Measurements from ENCODE around the gene ID3. TPM values are rescaled to one million over a fixed set of nuclear protein-coding genes. Genes with fewer than 3 reads are reported as not detected.

ID3 gene
- total RNA-seq, 2 donors from 2014 or later: 145 to 357 TPM

DNA sequence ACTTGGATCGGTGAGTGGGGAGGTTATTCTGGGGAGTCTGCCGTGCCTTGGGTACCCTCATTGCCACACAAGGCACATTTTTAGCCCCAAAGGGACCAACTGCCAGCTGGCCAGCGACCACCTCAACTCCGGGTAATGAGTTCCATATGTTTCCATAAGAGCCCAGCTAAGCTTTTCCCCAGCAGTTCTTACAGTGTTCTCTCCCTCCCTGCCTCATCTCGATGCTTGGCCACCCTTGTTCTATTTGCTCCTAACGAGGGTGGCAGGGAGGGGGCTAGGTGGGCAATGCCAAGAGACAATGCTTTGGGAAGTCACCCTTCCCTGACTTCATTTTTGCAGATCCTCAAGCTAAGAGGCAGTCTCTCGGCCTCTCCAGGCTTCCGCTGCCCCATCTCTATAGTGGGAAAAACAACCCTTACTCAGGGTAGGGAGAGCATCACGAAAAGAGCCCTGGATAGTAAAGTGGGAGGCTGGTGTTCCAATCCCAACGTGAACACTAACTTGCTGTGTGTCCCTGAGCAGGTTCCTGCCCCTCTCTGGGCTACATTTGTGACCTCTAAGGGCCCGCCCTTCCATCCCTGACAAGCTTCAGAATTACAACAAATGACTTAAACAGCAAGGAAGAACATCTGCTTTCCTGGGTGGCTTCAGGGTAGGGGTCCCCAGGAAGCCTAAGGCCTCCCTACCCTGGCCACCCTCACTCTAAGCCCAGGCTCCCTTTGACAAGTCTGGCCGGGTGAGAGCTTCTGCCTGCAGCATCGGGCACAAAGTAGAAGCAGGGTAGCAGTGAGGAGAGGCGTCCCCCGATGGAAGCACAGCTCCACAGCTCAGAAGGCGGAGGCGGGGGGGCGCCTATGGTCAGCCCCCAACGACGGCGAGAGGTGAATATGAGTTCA lies 5.8 kb downstream of the ID3 start:
- H3K9me3 ChIP-seq: no peaks in the 10 kb centered on the region
- peaks cover 0 to 42% of the 10 kb centered on the region in 2 donors for H3K4me1 ChIP-seq
- no peaks in the 10 kb centered on the region for H3K27me3 ChIP-seq
- peaks cover 18% of the 10 kb centered on the region for H3K36me3 ChIP-seq
- DNase-seq (ENCODE audit: low spot score): no peak
- no peak overlapping the region for H3K4me3 ChIP-seq
- TF ChIP-seq, protein P1, sequence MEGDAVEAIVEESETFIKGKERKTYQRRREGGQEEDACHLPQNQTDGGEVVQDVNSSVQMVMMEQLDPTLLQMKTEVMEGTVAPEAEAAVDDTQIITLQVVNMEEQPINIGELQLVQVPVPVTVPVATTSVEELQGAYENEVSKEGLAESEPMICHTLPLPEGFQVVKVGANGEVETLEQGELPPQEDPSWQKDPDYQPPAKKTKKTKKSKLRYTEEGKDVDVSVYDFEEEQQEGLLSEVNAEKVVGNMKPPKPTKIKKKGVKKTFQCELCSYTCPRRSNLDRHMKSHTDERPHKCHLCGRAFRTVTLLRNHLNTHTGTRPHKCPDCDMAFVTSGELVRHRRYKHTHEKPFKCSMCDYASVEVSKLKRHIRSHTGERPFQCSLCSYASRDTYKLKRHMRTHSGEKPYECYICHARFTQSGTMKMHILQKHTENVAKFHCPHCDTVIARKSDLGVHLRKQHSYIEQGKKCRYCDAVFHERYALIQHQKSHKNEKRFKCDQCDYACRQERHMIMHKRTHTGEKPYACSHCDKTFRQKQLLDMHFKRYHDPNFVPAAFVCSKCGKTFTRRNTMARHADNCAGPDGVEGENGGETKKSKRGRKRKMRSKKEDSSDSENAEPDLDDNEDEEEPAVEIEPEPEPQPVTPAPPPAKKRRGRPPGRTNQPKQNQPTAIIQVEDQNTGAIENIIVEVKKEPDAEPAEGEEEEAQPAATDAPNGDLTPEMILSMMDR (IDR thresholded peaks at IDR 0.05): no peak
- peak overlapping the region; percentile 90 to 93 for H3K27ac ChIP-seq

DNA sequence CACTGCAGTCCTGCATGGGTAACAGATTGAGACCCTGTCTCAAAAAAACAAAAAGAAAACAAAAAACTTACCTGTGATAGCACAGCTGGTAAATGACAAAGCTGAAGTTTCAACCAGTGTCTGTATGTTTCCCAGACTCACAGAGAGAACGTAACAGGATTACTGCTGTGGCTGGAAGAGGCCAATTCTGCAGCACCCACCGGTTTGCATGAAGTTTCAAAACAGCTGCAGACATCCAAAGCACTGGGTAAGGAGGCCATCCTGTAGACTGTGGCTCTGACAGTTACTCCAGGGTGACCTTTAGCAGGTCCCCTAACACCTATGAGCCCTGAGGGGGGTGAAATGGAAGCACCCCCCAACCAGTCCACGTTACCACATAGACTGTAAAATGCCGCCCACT lies 7.5 kb downstream of the ID3 start:
- Histone ChIP-seq H3K27me3 (no peaks in the 10 kb centered on the region), H3K4me3 (no peak overlapping the region), H3K4me1 (peaks cover 0 to 47% of the 10 kb centered on the region in 2 donors), H3K27ac (no peak overlapping the region), H3K36me3 (peaks cover 1% of the 10 kb centered on the region), H3K9me3 (no peaks in the 10 kb centered on the region)
- DNase-seq (ENCODE audit: low spot score): no peak
- TF ChIP-seq, protein P1 (IDR thresholded peaks at IDR 0.05): no peak

DNA sequence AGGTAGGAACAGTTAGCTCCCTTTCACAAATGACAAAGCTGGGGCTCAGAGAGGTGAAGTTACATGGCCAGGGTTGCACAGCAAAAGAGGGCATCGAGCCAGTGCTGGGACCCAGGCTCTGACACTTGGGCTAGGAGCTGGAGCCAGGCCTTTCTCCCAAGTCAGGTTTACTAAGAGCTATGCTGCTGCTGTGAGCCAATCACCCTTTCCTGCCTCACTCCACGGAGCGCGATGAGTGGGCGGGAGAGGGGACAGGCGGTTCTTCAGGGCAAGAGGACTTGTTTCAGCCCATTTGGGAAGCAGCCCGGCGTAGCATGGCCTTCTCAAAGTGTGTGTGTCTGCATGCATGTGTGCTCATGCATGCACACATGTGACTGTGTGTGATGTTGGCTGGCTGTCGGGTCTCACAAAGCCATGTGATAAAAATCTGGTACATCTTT lies 10.6 kb downstream of the ID3 start:
- peak; percentile 85 for DNase-seq (ENCODE audit: low spot score)
- H3K27me3 ChIP-seq: no peaks in the 10 kb centered on the region
- peak overlapping the region; percentile 11 to 60 for H3K27ac ChIP-seq
- peaks cover 0 to 26% of the 10 kb centered on the region in 2 donors for H3K4me1 ChIP-seq
- no peak overlapping the region for H3K4me3 ChIP-seq
- H3K36me3 ChIP-seq: no peaks in the 10 kb centered on the region
- no peaks in the 10 kb centered on the region for H3K9me3 ChIP-seq
- TF ChIP-seq, protein P1 (IDR thresholded peaks at IDR 0.05): no peak

DNA sequence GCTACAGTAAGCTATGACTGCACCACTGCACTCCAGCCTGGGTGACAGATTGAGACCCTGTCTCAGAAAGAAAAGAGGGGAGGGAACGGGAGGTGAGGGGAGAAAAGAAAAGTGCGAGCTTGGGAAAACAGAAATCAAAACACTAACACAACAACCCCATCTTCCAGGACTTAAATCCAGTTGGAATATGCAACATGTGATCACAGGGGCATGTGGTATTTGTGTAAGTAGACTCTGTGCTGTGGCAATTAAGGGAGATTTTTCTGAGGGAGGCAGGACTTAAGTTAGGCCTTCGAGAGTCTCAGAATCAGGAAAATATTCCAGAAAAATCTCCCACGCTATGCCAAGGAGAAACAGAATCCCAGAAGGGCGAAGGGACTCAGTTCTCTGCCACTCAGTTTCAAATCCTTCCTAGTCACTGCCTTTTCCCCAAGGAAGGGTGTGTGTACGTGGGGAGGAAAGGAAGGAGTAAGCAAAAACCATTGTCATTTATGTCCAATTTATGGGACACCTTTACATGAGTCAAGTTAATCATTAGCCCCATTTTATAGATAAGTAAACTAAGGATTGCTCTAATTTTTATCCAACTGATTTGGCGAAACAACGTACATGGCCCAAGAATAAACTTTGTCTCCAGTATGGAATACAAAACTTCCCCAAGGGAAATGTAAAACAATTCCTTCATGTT lies 12.3 kb downstream of the ID3 start:
- DNase-seq (ENCODE audit: low spot score): no peak
- Histone ChIP-seq H3K27me3 (no peaks in the 10 kb centered on the region), H3K4me3 (no peak overlapping the region), H3K36me3 (no peaks in the 10 kb centered on the region), H3K4me1 (peaks cover 0 to 16% of the 10 kb centered on the region in 2 donors), H3K27ac (no peak overlapping the region), H3K9me3 (no peaks in the 10 kb centered on the region)
- TF ChIP-seq, protein P1 (IDR thresholded peaks at IDR 0.05): no peak

DNA sequence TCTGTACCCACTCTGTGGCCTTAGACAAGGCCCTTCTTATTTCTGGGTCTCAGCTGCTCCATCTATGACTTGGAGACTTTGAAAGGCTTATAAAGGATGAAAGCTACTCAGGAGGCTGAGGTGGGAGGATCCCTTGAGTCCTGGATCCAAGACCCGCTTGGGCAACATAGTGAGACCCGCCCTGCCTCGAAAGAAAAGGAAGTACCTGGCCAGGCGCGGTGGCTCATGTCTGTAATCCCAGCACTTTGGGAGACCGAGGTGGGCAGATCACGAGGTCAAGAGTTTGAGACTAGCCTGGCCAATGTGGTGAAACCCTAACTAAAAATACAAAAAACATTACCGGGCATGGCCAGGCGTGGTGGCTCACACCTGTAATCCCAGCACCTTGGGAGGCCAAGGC lies 13.4 kb downstream of the ID3 start:
- Histone ChIP-seq H3K27ac (no peak overlapping the region), H3K9me3 (no peaks in the 10 kb centered on the region), H3K27me3 (no peaks in the 10 kb centered on the region), H3K36me3 (no peaks in the 10 kb centered on the region), H3K4me3 (no peak overlapping the region), H3K4me1 (peaks cover 0 to 16% of the 10 kb centered on the region in 2 donors)
- no peak for DNase-seq (ENCODE audit: low spot score)
- TF ChIP-seq, protein P1 (IDR thresholded peaks at IDR 0.05): no peak

All from right atrium auricular region (tissue), 2 donors.